ENCODE results near the gene MACROD1. TPM values are rescaled to one million over a fixed set of nuclear protein-coding genes. Genes with fewer than 3 reads are reported as not detected.

Gene MACROD1
- total and polyA plus RNA-seq, 9 of the 15 experiments (the other 6 are each of a cell fraction or from before 2014, with no cell fraction given) = 1.1 to 60.0 (median 26.4) TPM

GRCh38 chr11:64206457-64207255 is 40.7 kb upstream of the MACROD1 start, which contains the start of gene FERMT3 (continued):
- TF ChIP-seq ZNF511 (CRISPR knock-in tag; IDR thresholded peaks at IDR 0.05) = peak; percentile 51
- TF ChIP-seq CREBBP (IDR thresholded peaks at IDR 0.05; ENCODE audit: low read depth, low read length) = no peak
- TF ChIP-seq THRA (IDR thresholded peaks at IDR 0.05) = no peak
- TF ChIP-seq SMAD4 (CRISPR knock-in tag; conservative IDR thresholded peaks at IDR 0.05) = peak; percentile 52; the same call in 1 of the 2 replicates
- TF ChIP-seq ELK1 (CRISPR knock-in tag; IDR thresholded peaks at IDR 0.05) = no peak
- TF ChIP-seq FOXO4 (CRISPR knock-in tag; IDR thresholded peaks at IDR 0.05) = no peak
- no peak for TF ChIP-seq STAG1 (CRISPR knock-in tag; IDR thresholded peaks at IDR 0.05; ENCODE audit: borderline replicate concordance)
- no peak for TF ChIP-seq ESRRB (CRISPR knock-in tag; IDR thresholded peaks at IDR 0.05; ENCODE audit: borderline replicate concordance)
- TF ChIP-seq KLF6 (CRISPR knock-in tag; IDR thresholded peaks at IDR 0.05; ENCODE audit: borderline replicate concordance) = peak; percentile 68; the same call in 1 of the 2 replicates
- TF ChIP-seq E2F8 (IDR thresholded peaks at IDR 0.05; ENCODE audit: low read depth, partially characterized antibody) = no peak
- no peak for TF ChIP-seq ZNF140 (CRISPR knock-in tag; IDR thresholded peaks at IDR 0.05)
- TF ChIP-seq USF1 (CRISPR knock-in tag; IDR thresholded peaks at IDR 0.05) = peak; percentile 51
- no peak for TF ChIP-seq SMARCB1 (IDR thresholded peaks at IDR 0.05; ENCODE audit: insufficient read length, low read depth)
- TF ChIP-seq PTBP1 (IDR thresholded peaks at IDR 0.05; ENCODE audit: low read depth, low read length) = peak; percentile 69; the same call in 1 of the 2 replicates
- no peak; the same call in none of the 2 replicates for TF ChIP-seq NFRKB (IDR thresholded peaks at IDR 0.05; ENCODE audit: low read depth)
- TF ChIP-seq TAF15 (IDR thresholded peaks at IDR 0.05; ENCODE audit: low read depth, low read length) = 0 out of 2 replicates have a peak, but pooled peaks have one; percentile 33
- TF ChIP-seq ERF (CRISPR knock-in tag; IDR thresholded peaks at IDR 0.05) = no peak
- TF ChIP-seq NR4A1 (CRISPR knock-in tag; IDR thresholded peaks at IDR 0.05) = peak; percentile 68; the same call in 1 of the 2 replicates
- no peak for TF ChIP-seq NR4A1 (tag; IDR thresholded peaks at IDR 0.05)
